CD1c-positive myeloid dendritic cell (primary cell): ENCODE measurements around the gene AP5M1.
A peak's percentile ranks its signal among the peaks of the same experiment; 100 is the strongest.
"Not testable (repeated sequence)": the region's sequence is repeated elsewhere in the genome, so short reads cannot be mapped to it uniquely, and the experiment has no call there.

Experiments
- DNase-seq: peaks from one replicate; pipeline ENCODE4 v3.0.0-alpha.2; 2016; ENCODE audit errors: extremely low spot score

AP5M1 gene

DNA sequence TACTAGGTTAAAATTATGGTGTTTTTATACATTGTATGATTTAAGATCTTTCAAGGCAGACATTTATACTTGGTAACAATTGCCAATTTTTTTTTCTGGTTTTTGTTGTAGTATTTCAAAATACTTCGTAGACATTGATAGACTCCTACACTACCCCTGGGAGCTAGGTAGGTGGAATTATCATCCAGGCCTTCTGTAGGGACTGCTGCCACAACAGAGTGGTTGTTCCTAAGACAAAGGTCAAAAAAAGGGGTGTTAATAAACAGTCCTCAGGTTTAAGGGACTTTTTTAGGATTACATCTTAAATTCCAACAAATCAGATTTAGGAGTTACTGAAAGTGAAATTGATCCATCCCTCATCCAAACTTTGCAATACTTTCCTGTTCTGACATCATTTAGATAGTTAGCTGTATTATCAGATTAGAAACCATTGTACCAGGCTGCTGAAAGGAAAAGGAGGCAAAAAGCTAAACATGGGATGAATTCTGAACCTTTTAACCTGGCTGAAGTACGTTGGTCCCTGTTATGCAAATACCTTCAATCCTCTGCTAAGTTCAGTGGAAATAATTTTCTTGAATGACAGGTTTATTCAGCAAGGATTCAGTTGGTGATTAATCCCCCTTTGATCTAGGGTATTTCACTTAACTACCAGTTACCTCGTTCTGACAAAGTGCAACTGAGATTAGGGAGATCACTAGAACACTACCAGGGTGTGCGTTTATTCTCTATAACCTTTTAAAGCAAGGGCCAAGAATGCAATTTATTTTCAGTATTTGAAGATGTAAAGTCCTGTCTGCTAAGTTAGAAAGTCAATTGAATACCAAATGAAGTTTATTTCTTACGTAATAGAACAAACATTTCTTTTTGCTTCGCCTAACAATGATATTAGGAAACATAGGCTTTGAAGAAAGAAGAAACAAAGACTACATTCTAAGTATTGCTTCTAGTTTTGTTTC lies 23.2 kb downstream of the AP5M1 start:
- no peak for DNase-seq

GRCh38 chr14:57293866-57294837 lies 25.4 kb downstream of the AP5M1 start:
- DNase-seq, result no peak

GRCh38 chr14:57295239-57295638 lies 26.5 kb downstream of the AP5M1 start:
- DNase-seq, result no peak

GRCh38 chr14:57297852-57298251 lies 29.1 kb downstream of the AP5M1 start:
- DNase-seq, result no peak

DNA sequence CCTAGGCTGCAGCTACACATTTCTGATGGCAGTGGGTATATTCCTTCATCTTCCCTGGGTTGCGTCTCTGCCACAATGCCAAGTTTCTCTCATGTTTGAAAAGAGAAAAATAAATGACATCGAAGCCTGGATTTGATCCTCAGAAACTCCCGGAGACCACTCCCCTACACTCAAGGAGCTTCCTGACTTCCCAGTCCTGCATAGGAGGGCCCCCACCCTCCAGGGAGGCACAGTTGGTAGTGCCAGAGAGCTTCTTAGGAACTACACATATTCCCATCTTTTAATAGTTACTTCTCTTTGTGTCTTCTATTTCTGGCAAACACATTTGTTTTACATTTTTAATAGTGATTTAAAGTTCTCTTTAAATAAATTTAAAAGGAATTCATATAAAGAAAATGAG lies 30.7 kb downstream of the AP5M1 start:
- no peak for DNase-seq

GRCh38 chr14:57302883-57303282 lies 34.1 kb downstream of the AP5M1 start:
- DNase-seq, result no peak

- peak; percentile 2 for DNase-seq
Observed at GRCh38 chr14:57314396-57315089, 45.8 kb downstream of the AP5M1 start.

- DNase-seq, result peak; percentile 80
Observed at GRCh38 chr14:57317248-57317833, 48.6 kb downstream of the AP5M1 start.

- DNase-seq, result no peak
Observed at GRCh38 chr14:57319636-57320192, 50.9 kb downstream of the AP5M1 start.

DNA sequence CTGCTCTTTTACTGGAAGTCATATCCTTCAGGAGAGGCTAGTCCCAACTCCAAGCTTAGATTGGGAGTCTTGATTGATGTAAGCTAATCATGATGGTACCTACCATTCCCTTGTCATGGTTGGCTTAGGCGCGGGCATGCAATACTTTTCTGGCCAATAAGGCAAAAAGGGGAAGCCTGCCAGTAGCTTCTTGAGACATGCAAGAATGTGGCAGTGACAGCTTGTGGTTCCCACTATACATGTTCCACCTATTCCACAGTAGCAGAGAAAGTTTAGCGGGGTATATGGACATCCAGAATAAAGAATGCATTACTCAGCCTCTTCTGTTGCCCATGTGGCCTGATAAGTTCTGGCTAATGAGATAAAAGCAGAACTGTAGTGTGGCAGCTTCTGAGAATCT lies 55.0 kb downstream of the AP5M1 start:
- DNase-seq, result no peak

GRCh38 chr14:57326253-57326652 lies 57.5 kb downstream of the AP5M1 start:
- no peak for DNase-seq

DNA sequence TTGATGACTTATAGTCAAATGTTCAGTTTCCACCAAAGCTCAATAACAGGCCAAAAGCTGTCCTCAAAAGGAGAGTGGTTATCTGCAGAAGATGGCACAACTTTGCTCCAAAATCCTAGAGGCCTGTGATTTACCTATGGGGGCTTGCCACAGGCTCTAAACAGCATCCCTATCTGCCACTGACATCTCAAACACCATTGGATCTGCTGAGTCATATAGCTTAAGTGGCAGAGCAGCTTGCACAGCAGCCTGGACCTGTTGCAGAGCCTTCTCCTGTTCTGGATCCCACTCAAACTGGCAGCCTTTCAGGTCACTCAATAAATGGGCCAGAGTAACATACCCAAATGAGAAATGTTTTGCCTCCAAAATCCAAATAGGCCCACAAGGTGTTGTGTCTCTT lies 61.1 kb downstream of the AP5M1 start:
- no peak for DNase-seq

DNA sequence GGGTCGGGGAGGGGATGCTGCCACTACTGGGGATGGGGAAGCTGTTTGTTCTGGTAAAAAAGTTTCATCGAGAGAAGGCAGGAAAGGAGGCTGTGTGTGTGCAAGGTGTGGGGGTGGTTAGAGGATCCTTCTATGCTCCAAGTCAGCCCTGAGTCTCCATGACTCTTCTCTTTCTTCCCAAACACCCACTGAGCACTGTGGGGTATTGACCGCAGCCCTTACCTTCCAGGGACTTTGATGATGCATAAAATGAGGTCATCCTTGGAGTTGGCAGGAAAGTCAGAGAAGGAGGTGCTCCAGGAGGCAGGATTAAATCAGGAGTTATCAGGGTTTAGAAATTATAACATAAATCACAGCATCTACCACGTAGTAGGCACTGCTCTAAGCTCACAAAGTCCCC lies 63.7 kb downstream of the AP5M1 start:
- DNase-seq, result not testable (repeated sequence)

DNA sequence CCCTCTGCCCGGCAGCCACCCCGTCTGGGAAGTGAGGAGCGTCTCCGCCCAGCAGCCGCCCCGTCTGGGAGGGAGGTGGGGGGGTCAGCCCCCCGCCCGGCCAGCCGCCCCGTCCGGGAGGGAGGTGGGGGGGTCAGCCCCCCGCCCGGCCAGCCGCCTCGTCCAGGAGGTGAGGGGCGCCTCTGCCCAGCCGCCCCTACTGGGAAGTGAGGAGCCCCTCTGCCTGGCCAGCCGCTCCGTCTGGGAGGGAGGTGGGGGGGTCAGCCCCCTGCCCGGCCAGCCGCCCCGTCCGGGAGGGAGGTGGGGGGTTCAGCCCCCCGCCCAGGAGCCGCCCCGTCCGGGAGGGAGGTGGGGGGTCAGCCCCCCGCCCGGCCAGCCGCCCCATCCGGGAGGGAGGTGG lies 65.0 kb downstream of the AP5M1 start:
- not testable (repeated sequence) for DNase-seq

DNA sequence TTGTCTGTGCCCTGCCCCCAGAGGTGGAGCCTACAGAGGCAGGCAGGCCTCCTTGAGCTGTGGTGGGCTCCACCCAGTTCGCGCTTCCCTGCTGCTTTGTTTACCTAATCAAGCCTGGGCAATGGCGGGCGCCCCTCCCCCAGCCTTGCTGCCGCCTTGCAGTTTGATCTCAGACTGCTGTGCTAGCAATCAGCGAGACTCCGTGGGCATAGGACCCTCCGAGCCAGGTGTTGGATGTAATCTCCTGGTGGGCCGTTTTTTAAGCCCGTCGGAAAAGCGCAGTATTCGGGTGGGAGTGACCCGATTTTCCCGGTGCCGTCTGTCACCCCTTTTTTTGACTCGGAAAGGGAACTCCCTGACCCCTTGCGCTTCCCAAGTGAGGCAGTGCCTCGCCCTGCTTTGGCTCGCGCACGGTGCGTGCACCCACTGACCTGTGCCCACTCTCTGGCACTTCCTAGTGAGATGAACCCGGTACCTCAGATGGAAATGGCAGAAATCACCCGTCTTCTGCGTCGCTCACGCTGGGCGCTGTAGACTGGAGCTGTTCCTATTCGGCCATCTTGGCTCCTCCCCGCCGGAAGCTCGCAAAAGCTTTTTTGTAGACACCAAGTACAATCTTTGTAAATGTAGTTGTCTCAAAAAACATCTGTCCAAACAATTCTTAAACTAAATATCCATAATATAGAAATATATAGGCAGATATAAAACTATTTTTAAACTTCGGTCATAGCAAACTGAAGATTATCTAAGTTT lies 75.0 kb downstream of the AP5M1 start:
- not testable (repeated sequence) for DNase-seq

DNA sequence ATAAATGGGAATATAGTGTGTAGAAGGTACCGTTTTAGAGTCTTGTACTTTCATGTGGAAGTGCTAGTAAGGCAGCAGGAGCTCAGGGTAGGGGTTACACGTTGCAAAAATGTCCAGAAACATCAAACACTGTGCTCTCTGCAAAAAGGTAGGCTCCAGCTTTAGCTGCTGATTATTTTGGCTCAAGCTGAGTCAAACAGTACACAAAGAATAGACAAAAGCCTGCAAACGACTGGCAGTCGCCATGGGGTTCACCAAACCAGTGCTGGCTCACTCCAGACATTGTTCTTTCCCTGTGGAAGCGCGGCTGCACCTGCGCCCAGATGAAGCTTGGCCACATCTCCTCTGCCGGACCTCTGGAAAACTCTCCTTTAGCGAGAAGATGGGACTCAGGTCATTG lies 76.3 kb downstream of the AP5M1 start:
- no peak for DNase-seq

DNA sequence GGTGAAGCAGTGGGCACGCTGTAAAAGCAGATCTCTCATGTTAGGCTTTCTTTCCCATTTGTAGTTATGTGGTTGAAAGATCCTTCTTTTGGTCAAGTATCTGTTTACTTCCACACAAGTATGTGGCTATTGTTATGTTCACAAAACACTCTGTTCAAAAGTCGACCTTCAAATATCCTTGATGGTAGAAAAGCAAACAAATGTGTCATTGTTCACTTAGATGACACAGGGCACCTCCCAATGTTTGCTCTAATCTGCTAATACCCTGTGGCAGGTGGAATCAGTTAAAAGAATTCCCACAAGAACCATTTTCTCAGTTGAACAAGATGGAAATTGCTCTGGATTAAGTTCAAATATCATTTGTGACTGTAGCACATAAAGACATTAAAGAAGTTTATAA lies 78.0 kb downstream of the AP5M1 start:
- no peak for DNase-seq
